Mesenchymal stem cell (in vitro differentiated cells and primary cell): ENCODE measurements around the gene RNU2-63P.
"Not testable (repeated sequence)": the region's sequence is repeated elsewhere in the genome, so short reads cannot be mapped to it uniquely, and the experiment has no call there.

ENCODE experiments used
- DNase-seq: peaks from one replicate; pipeline ENCODE4 v3.0.0-alpha.2; 2013
- H2AFZ ChIP-seq: one replicate; pipeline ENCODE4 v1.6.1; 2013; ENCODE audit warnings: low read depth, mild to moderate bottlenecking, control low read depth, inconsistent platforms, low read length, moderate library complexity
- H2AK5ac ChIP-seq: 2 replicates; pipeline ENCODE4 v1.6.1; 2013; ENCODE audit warnings: low read length, moderate library complexity, mild to moderate bottlenecking, inconsistent platforms; ENCODE audit not compliant: severe bottlenecking
- H2BK120ac ChIP-seq: one replicate; pipeline ENCODE4 v1.6.1; 2013; ENCODE audit warnings: low read depth, mild to moderate bottlenecking, inconsistent platforms, low read length, moderate library complexity
- H2BK12ac ChIP-seq, 2 experiments: one replicate each; pipeline ENCODE4 v1.6.1; 2013; ENCODE audit warnings: inconsistent platforms in 2 of 2, low read length in 2 of 2, mild to moderate bottlenecking in 2 of 2, moderate library complexity in 2 of 2, control low read depth in 1 of 2
- H2BK15ac ChIP-seq: one replicate; pipeline ENCODE4 v1.6.1; 2013; ENCODE audit warnings: mild to moderate bottlenecking, low read depth, inconsistent platforms; ENCODE audit not compliant: poor library complexity, severe bottlenecking
- H2BK5ac ChIP-seq: 2 replicates; pipeline ENCODE4 v1.6.1; 2013; ENCODE audit warnings: low read depth, mild to moderate bottlenecking, low read length, control low read depth, inconsistent platforms; ENCODE audit not compliant: poor library complexity, severe bottlenecking
- H3K14ac ChIP-seq, 2 experiments: one replicate each; pipeline ENCODE4 v1.6.1; 2013; ENCODE audit warnings: inconsistent platforms in 2 of 2, low read length in 2 of 2, control low read depth in 1 of 2, mild to moderate bottlenecking in 1 of 2, moderate library complexity in 1 of 2
- H3K18ac ChIP-seq, 2 experiments: one replicate each; pipeline ENCODE4 v1.6.1; 2013; ENCODE audit warnings: inconsistent platforms in 2 of 2, low read length in 2 of 2, control low read depth in 1 of 2, low read depth in 1 of 2, mild to moderate bottlenecking in 1 of 2
- H3K23ac ChIP-seq, 2 experiments: one replicate each; pipeline ENCODE4 v1.6.1; 2013; ENCODE audit warnings: inconsistent platforms in 2 of 2, low read length in 2 of 2, mild to moderate bottlenecking in 2 of 2, moderate library complexity in 2 of 2, control low read depth in 1 of 2
- H3K27ac ChIP-seq: 2 replicates; pipeline ENCODE4 v1.5.1; 2013; ENCODE audit warnings: mild to moderate bottlenecking, moderate library complexity, low read length, control low read depth, inconsistent platforms; ENCODE audit not compliant: poor library complexity, severe bottlenecking
- H3K27me3 ChIP-seq, 2 experiments: 2 replicates each; pipeline versions ENCODE4 v1.6.1 to v1.7.0; 2013; ENCODE audit warnings: low read length in 2 of 2, mild to moderate bottlenecking in 2 of 2, moderate library complexity in 2 of 2, control low read depth in 1 of 2, inconsistent platforms in 1 of 2; ENCODE audit not compliant: control insufficient read depth in 1 of 2, insufficient read depth in 1 of 2
- H3K36me3 ChIP-seq, 2 experiments: 2 replicates each; pipeline versions ENCODE4 v1.6.1 to v1.7.0; 2013; ENCODE audit warnings: low read length in 2 of 2, control low read depth in 1 of 2, inconsistent platforms in 1 of 2, low read depth in 1 of 2, mild to moderate bottlenecking in 1 of 2; ENCODE audit not compliant: insufficient read depth in 2 of 2, control insufficient read depth in 1 of 2
- H3K4ac ChIP-seq, 2 experiments: one replicate each; pipeline ENCODE4 v1.6.1; 2013; ENCODE audit warnings: inconsistent platforms in 2 of 2, low read length in 2 of 2, mild to moderate bottlenecking in 2 of 2, moderate library complexity in 2 of 2, control low read depth in 1 of 2, low read depth in 1 of 2
- H3K4me1 ChIP-seq: 2 replicates; pipeline ENCODE4 v1.6.1; 2013; ENCODE audit warnings: low read depth, low read length, control low read depth; ENCODE audit not compliant: control insufficient read depth, insufficient read depth
- H3K4me2 ChIP-seq: 2 replicates; pipeline ENCODE4 v1.6.1; 2013; ENCODE audit warnings: low read length, mild to moderate bottlenecking, inconsistent platforms; ENCODE audit not compliant: poor library complexity, severe bottlenecking
- H3K4me3 ChIP-seq, 2 experiments: 2 replicates each; pipeline versions ENCODE4 v1.5.1 to v1.7.0; 2013; ENCODE audit warnings: low read length in 2 of 2, mild to moderate bottlenecking in 2 of 2, control low read depth in 1 of 2, low read depth in 1 of 2; ENCODE audit not compliant: insufficient read depth in 1 of 2
- H3K79me1 ChIP-seq: replicated peaks from 2 replicates; pipeline ENCODE4 v1.6.1; 2013; ENCODE audit warnings: mild to moderate bottlenecking, control low read depth, low read length, inconsistent platforms; ENCODE audit not compliant: poor library complexity, severe bottlenecking
- H3K9ac ChIP-seq: 2 replicates; pipeline ENCODE4 v1.7.0; 2013; ENCODE audit warnings: mild to moderate bottlenecking, low read length, moderate library complexity
- H3K9me3 ChIP-seq: 2 replicates; pipeline ENCODE4 v1.7.0; 2013; ENCODE audit warnings: mild to moderate bottlenecking, low read length; ENCODE audit not compliant: control insufficient read depth
- H4K8ac ChIP-seq: one replicate; pipeline ENCODE4 v1.6.1; 2013; ENCODE audit warnings: inconsistent platforms, mild to moderate bottlenecking, low read length, moderate library complexity
- H4K91ac ChIP-seq: one replicate; pipeline ENCODE4 v1.6.1; 2013; ENCODE audit warnings: mild to moderate bottlenecking, low read length, inconsistent platforms
- WGBS: methylation state at CpG from one replicate; pipeline ENCODE4 v1.1.7; 2013; ENCODE audit warnings: mixed read lengths; 5-methylcytosine and 5-hydroxymethylcytosine counted together

Gene RNU2-63P

GRCh38 chr2:88018909-88019308, 2.6 kb upstream of the RNU2-63P start:
- Histone ChIP-seq H3K4me1 (peaks cover 8% of the 10 kb centered on the region), H2BK12ac (no peak overlapping the region), H3K14ac (peak overlapping the region in 1 of 2 experiments; percentile 2), H2BK120ac (no peak overlapping the region), H2BK15ac (no peak overlapping the region), H3K9me3 (no peaks in the 10 kb centered on the region), H3K27ac (no peak overlapping the region), H2BK5ac (no peak overlapping the region), H3K27me3 (no peaks in the 10 kb centered on the region), H3K4me2 (no peak overlapping the region), H2AK5ac (no peak overlapping the region), H3K23ac (no peak overlapping the region), H3K18ac (no peak overlapping the region), H3K4ac (no peak overlapping the region), H3K79me1 (no peaks in the 10 kb centered on the region), H4K8ac (no peak overlapping the region), H3K9ac (no peak overlapping the region), H4K91ac (no peak overlapping the region), H2AFZ (no peak overlapping the region), H3K4me3 (no peak overlapping the region), H3K36me3 (no peaks in the 10 kb centered on the region)
- DNase-seq, result no peak
- 74% methylated on average over 6 of the region's 6 CpGs for WGBS

- H2AK5ac ChIP-seq, H3K4me1 ChIP-seq, H2BK5ac ChIP-seq, H2BK12ac ChIP-seq, H3K14ac ChIP-seq, H3K9me3 ChIP-seq, H3K4me3 ChIP-seq, H3K23ac ChIP-seq, H2AFZ ChIP-seq, H2BK120ac ChIP-seq, H3K4me2 ChIP-seq, H3K36me3 ChIP-seq, H2BK15ac ChIP-seq, H3K4ac ChIP-seq, H3K79me1 ChIP-seq, H3K27me3 ChIP-seq, H4K8ac ChIP-seq, H3K18ac ChIP-seq, DNase-seq, H3K9ac ChIP-seq, H3K27ac ChIP-seq, H4K91ac ChIP-seq: not testable (repeated sequence)
- WGBS, result 92% methylated on average over 10 of the region's 11 CpGs
These were observed 1.9 kb upstream of the RNU2-63P start for GRCh38 chr2:88018077-88018805.

- not testable (repeated sequence) for H4K91ac ChIP-seq, H3K79me1 ChIP-seq, H3K9me3 ChIP-seq, H3K27ac ChIP-seq, H3K4ac ChIP-seq, H3K9ac ChIP-seq, H2BK12ac ChIP-seq, H3K4me1 ChIP-seq, H2BK15ac ChIP-seq, H2BK120ac ChIP-seq, H3K4me3 ChIP-seq, H4K8ac ChIP-seq, H2AFZ ChIP-seq, H2AK5ac ChIP-seq, DNase-seq, H3K23ac ChIP-seq, H3K18ac ChIP-seq, H3K36me3 ChIP-seq, H3K4me2 ChIP-seq, H3K14ac ChIP-seq, H2BK5ac ChIP-seq, H3K27me3 ChIP-seq
- WGBS, result 83% methylated on average over 2 of the region's 2 CpGs
These were observed 1.4 kb upstream of the RNU2-63P start for GRCh38 chr2:88017780-88018038.

GRCh38 chr2:88016960-88017779, 823 bp upstream of the RNU2-63P start:
- Histone ChIP-seq H3K23ac (no peak overlapping the region), H3K4me1 (peaks cover 8% of the 10 kb centered on the region), H3K4me2 (peak overlapping the region; percentile 82), H4K8ac (peak overlapping the region; percentile 96), H2BK15ac (no peak overlapping the region), H2AK5ac (no peak overlapping the region), H3K27ac (no peak overlapping the region), H2BK120ac (peak overlapping the region; percentile 44), H2AFZ (peak overlapping the region; percentile 93), H3K4ac (peak overlapping the region in 1 of 2 experiments; percentile 24), H2BK5ac (no peak overlapping the region), H3K14ac (peak overlapping the region in 1 of 2 experiments; percentile 94), H3K18ac (peak overlapping the region; percentile 83 to 92), H3K9me3 (no peaks in the 10 kb centered on the region), H3K36me3 (no peaks in the 10 kb centered on the region), H4K91ac (peak overlapping the region; percentile 90), H3K79me1 (no peaks in the 10 kb centered on the region), H3K4me3 (peak overlapping the region; percentile 73 to 80), H2BK12ac (peak overlapping the region in 1 of 2 experiments; percentile 78), H3K27me3 (no peaks in the 10 kb centered on the region), H3K9ac (peak overlapping the region; percentile 93)
- 24% methylated on average over 46 of the region's 46 CpGs for WGBS
- no peak for DNase-seq
